IMR-90 (cell line): ENCODE data around the gene SHE.

Source experiments
- CEBPB ChIP-seq: IDR thresholded peaks from 2 replicates; pipeline ENCODE4 v1.6.1; 2012; ENCODE audit warnings: low read depth, low read length, improper control_type of control experiment
- MAZ ChIP-seq: IDR thresholded peaks from 2 replicates; pipeline ENCODE4 v1.6.1; 2012; ENCODE audit warnings: low read depth, mild to moderate bottlenecking, low read length, improper control_type of control experiment, moderate library complexity, borderline replicate concordance
- NFE2L2 ChIP-seq: fragments of 150-350 bp; IDR thresholded peaks from 2 replicates; pipeline ENCODE4 v1.6.1; 2016; ENCODE audit warnings: low read depth, mild to moderate bottlenecking, low read length
- POLR2A ChIP-seq: IDR thresholded peaks from 2 replicates; pipeline ENCODE4 v1.6.1; 2012; ENCODE audit warnings: mild to moderate bottlenecking, low read depth, low read length
- RAD21 ChIP-seq: IDR thresholded peaks from 2 replicates; pipeline ENCODE4 v1.6.1; 2012; ENCODE audit warnings: low read length, improper control_type of control experiment
- RFX5 ChIP-seq: IDR thresholded peaks from 2 replicates; pipeline ENCODE4 v1.8.0; 2012; ENCODE audit warnings: low read depth, mild to moderate bottlenecking, low read length, moderate library complexity
- SMC3 ChIP-seq: fragments of 150-350 bp; IDR thresholded peaks from 2 replicates; pipeline ENCODE4 v1.6.1; 2016; ENCODE audit warnings: low read depth, mild to moderate bottlenecking, antibody characterized with exemption, low read length, moderate library complexity
- TF ChIP-seq, protein P1 (sequence below): conservative IDR thresholded peaks from 2 replicates; pipeline ENCODE4 v1.5.1; 2012; ENCODE audit warnings: mild to moderate bottlenecking, low read depth, low read length, improper control_type of control experiment
- TF ChIP-seq, protein P2 (sequence below): fragments of 150-350 bp; IDR thresholded peaks from 2 replicates; pipeline ENCODE4 v1.6.1; 2016; ENCODE audit warnings: low read depth, mild to moderate bottlenecking, low read length, moderate library complexity, borderline replicate concordance
- TF ChIP-seq, protein P3 (sequence below): fragments of 150-350 bp; IDR thresholded peaks from 2 replicates; pipeline ENCODE4 v1.6.1; 2017; ENCODE audit warnings: mild to moderate bottlenecking, antibody characterized with exemption, low read length, low read depth

DNA sequence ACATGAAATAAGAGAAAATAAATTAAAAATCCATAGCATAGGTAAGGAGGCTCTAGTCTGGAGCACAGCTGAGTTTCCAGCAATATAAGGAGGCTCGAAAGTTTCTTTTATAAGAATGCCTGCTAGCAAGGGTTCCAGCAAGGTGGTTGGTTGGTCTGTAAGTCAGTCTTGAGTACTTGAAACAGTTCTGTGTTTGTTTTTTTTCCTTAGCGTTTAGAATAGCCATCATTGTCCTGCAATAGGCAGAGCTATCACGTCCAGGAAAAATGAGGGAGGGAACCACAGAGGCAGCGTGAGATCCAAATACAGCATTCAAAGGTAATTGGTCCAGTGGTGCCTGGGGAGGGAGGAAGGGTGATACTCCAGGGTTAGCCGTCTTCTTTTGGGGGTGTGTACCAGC is 47.9 kb upstream of the SHE start:
- TF ChIP-seq, protein P1, sequence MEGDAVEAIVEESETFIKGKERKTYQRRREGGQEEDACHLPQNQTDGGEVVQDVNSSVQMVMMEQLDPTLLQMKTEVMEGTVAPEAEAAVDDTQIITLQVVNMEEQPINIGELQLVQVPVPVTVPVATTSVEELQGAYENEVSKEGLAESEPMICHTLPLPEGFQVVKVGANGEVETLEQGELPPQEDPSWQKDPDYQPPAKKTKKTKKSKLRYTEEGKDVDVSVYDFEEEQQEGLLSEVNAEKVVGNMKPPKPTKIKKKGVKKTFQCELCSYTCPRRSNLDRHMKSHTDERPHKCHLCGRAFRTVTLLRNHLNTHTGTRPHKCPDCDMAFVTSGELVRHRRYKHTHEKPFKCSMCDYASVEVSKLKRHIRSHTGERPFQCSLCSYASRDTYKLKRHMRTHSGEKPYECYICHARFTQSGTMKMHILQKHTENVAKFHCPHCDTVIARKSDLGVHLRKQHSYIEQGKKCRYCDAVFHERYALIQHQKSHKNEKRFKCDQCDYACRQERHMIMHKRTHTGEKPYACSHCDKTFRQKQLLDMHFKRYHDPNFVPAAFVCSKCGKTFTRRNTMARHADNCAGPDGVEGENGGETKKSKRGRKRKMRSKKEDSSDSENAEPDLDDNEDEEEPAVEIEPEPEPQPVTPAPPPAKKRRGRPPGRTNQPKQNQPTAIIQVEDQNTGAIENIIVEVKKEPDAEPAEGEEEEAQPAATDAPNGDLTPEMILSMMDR = no peak
- TF ChIP-seq POLR2A (no peak), RAD21 (no peak), MAZ (no peak), NFE2L2 (no peak), CEBPB (no peak), SMC3 (no peak), RFX5 (no peak)
- TF ChIP-seq, protein P2, sequence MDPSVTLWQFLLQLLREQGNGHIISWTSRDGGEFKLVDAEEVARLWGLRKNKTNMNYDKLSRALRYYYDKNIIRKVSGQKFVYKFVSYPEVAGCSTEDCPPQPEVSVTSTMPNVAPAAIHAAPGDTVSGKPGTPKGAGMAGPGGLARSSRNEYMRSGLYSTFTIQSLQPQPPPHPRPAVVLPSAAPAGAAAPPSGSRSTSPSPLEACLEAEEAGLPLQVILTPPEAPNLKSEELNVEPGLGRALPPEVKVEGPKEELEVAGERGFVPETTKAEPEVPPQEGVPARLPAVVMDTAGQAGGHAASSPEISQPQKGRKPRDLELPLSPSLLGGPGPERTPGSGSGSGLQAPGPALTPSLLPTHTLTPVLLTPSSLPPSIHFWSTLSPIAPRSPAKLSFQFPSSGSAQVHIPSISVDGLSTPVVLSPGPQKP = no peak
- TF ChIP-seq, protein P3, sequence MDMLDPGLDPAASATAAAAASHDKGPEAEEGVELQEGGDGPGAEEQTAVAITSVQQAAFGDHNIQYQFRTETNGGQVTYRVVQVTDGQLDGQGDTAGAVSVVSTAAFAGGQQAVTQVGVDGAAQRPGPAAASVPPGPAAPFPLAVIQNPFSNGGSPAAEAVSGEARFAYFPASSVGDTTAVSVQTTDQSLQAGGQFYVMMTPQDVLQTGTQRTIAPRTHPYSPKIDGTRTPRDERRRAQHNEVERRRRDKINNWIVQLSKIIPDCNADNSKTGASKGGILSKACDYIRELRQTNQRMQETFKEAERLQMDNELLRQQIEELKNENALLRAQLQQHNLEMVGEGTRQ = no peak
